NOMO-1 (cell line): ENCODE data around the gene TSN.
"Not testable (repeated sequence)": the region's sequence is repeated elsewhere in the genome, so short reads cannot be mapped to it uniquely, and the experiment has no call there.

Experiments used
- DNase-seq, 2 experiments: peaks; one replicate each; lab custom pipeline; 2025; ENCODE audit not compliant: unreplicated experiment in 2 of 2; lab: John Stamatoyannopoulos, UW

Gene TSN

GRCh38 chr2:121755237-121756111, at the start of gene TSN:
Gene TSN, plus strand, starts transcription at chr2:121755651. Its CDS starts 129 bp downstream, at chr2:121755780.
- DNase-seq: peak; percentile 94 to 97

GRCh38 chr2:121705958-121706357, 49.5 kb upstream of the TSN start:
- DNase-seq: no peak

GRCh38 chr2:121707344-121707919, 48.0 kb upstream of the TSN start:
- DNase-seq: peak in 1 of 2 experiments; percentile 19

GRCh38 chr2:121707920-121708361, 47.5 kb upstream of the TSN start:
- DNase-seq: no peak

GRCh38 chr2:121709776-121710469, 45.5 kb upstream of the TSN start:
- DNase-seq: no peak

GRCh38 chr2:121710470-121711170, 44.8 kb upstream of the TSN start:
- no peak for DNase-seq

GRCh38 chr2:121711481-121711880, 44.0 kb upstream of the TSN start:
- not testable (repeated sequence) for DNase-seq

- DNase-seq: no peak
These were observed 39.3 kb upstream of the TSN start for GRCh38 chr2:121716126-121716525.

GRCh38 chr2:121717529-121717928, 37.9 kb upstream of the TSN start:
- DNase-seq: no peak

GRCh38 chr2:121721926-121722325, 33.5 kb upstream of the TSN start:
- peak in 1 of 2 experiments; percentile 60 for DNase-seq

- DNase-seq: peak in 1 of 2 experiments; percentile 18
These were observed 33.0 kb upstream of the TSN start for GRCh38 chr2:121722479-121722878.

- DNase-seq: no peak
These were observed 32.1 kb upstream of the TSN start for GRCh38 chr2:121723316-121723715.

GRCh38 chr2:121727332-121727731, 28.1 kb upstream of the TSN start:
- DNase-seq: no peak

GRCh38 chr2:121727950-121728349, 27.5 kb upstream of the TSN start:
- DNase-seq: no peak

GRCh38 chr2:121731366-121731765, 24.1 kb upstream of the TSN start:
- DNase-seq: no peak

- not testable (repeated sequence) for DNase-seq
These were observed 20.9 kb upstream of the TSN start for GRCh38 chr2:121734544-121734943.

- peak in 1 of 2 experiments; percentile 28 for DNase-seq
These were observed 19.9 kb upstream of the TSN start for GRCh38 chr2:121735518-121736074.

- no peak for DNase-seq
These were observed 19.4 kb upstream of the TSN start for GRCh38 chr2:121736140-121736461.

- peak; percentile 90 to 97 for DNase-seq
These were observed 18.8 kb upstream of the TSN start, which contains the start of gene NIFK for GRCh38 chr2:121736462-121737336. Gene NIFK, minus strand, starts transcription at chr2:121736875. Its CDS starts 25 bp downstream, at chr2:121736850.

- DNase-seq: no peak
These were observed 14.5 kb upstream of the TSN start for GRCh38 chr2:121740973-121741372.
